ENCODE results near the gene MACROD1.

DNA sequence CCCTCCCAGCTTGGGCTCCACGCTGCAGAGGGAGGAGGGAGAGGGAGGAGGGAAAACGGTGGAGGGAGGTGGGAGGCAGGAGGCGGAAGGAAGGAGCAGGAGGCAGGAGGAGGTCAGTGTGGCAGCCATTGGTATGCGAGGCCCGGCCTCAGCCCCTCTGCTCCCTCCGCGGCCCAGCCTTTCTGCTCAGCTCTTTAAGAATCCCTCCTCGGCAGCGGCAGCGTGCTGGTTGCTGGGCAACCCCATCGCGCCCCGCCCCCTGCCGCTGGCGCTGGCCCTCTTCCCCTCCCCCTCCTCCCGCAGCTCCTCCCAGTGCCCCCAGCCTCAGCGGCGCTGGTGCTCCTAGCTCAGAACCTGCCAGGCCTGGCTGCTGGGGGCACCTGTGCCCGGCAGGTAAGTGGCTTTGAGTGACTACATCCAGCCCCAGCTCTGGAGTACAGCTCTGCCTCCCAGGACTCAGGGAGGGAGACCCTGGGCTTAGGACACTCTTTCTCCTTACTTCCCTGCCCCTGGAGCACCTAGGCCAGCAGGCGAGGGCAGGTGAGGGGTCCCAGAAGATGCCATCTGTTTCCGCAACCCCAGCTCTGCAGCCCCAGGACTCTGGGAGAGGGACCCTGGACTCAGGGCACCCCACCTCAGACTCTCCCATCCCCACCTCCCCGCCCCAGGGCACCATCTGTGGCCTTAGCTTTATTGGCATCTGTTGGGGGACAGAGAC is 137.4 kb downstream of the MACROD1 start:
- TF ChIP-seq CTCF (IDR thresholded peaks at IDR 0.05; ENCODE audit: insufficient read depth, low read depth, low read length) (no peak), EZH2 (IDR thresholded peaks at IDR 0.05; ENCODE audit: insufficient read depth, low read length) (no peak)

Measured in astrocyte (in vitro differentiated cells and primary cell).